Testis (tissue), 2 donors: Measurements from ENCODE around the gene MAN1A1.

ENCODE experiments used
- CTCF ChIP-seq, 3 experiments: fragments of 450-650 bp in 2 of 3; fragments of 200-600 bp in 1 of 3; sonication (generic) in 1 of 3; IDR thresholded peaks; one replicate each; pipeline ENCODE4 v1.5.1; 2016 to 2019; ENCODE audit warnings: antibody characterized with exemption in 3 of 3, mild to moderate bottlenecking in 2 of 3, moderate library complexity in 1 of 3
- POLR2A ChIP-seq: fragments of 450-650 bp; IDR thresholded peaks from one replicate; pipeline ENCODE4 v1.6.1; 2017; ENCODE audit warnings: antibody characterized with exemption, mild to moderate bottlenecking, moderate library complexity

DNA sequence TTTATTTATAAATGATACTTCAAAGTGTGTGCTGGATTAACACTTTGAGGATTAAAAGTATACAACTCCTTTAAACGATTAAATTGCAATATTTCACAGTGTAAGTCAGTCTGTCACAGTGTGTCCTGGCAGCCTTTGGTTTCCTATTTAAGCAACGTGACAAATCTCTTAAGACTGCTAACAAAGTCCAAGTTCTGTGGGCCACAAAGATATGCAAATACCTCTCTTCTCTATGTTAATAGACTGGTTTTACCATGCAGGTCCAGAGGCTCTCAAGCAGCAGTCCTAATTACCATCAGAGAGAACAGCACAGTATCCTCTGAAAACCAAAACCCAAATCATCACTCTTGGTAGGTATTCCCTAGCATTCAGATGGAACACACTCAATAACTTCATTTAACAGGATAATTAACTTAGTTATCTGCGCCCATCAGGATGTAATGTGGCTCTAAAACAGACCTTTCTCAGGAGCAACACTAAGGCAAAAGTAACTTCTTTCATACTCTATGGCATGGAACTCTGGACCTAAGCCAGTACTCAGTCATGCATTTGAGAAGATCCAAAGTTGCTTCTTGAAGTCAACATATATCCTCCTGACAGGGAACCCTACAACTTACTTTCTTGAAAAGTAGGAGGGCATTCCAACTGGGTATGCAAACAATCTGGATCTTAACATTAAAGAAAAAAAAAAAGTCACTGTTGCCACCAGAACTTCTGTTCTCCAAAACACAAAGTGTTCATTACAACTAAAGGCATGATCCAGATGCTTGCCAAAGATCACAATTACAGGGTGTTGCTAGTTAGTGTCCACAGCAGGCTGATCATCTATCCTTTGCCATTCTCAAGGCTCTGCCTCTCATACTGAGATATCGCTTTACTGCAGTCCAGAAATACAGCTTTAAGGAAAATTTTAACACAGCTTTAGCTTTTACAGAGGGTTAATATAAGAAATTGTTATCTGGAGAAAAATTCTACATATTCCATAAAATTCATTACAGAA is 53.2 kb downstream of the MAN1A1 start:
- no peak for TF ChIP-seq CTCF (IDR thresholded peaks at IDR 0.05)
- no peak for TF ChIP-seq POLR2A
